ENCODE measurements around the gene GSTM2.

The GSTM2 gene

GRCh38 chr1:109722908-109723691, 55.2 kb downstream of the GSTM2 start:
- no peaks in the 10 kb centered on the region for H3K36me3 ChIP-seq (ENCODE audit: control insufficient read depth in 5 of 5, insufficient read depth in 5 of 5, low read length in 5 of 5)
- no peak overlapping the region for H3K4me3 ChIP-seq (ENCODE audit: low read depth in 1 of 5, low read length in 5 of 5)
- peaks cover 0 to 11% (median 0%) of the 10 kb centered on the region in 5 donors for H3K4me1 ChIP-seq (ENCODE audit: control insufficient read depth in 5 of 5, insufficient read depth in 5 of 5, low read length in 5 of 5)
- H3K27ac ChIP-seq (ENCODE audit: low read depth, low read length): no peak overlapping the region
- H3K9ac ChIP-seq (ENCODE audit: low read length in 5 of 5): no peak overlapping the region
- H3K9me3 ChIP-seq (ENCODE audit: control insufficient read depth in 5 of 5, low read length in 5 of 5): peaks cover 0 to 2% (median 0%) of the 10 kb centered on the region in 5 donors
- H3K27me3 ChIP-seq (ENCODE audit: control insufficient read depth in 5 of 5, insufficient read depth in 4 of 5, low read length in 5 of 5): no peaks in the 10 kb centered on the region
